GM21390 (cell line): Measurements from ENCODE around the gene ITSN1.

Experiments
- ATAC-seq: cut with Tn5 transposase; IDR thresholded peaks from one replicate; pipeline ENCODE4 v1.9.1; 2021; ENCODE audit not compliant: unreplicated experiment

Gene ITSN1

GRCh38 chr21:33945652-33946270, 303.5 kb downstream of the ITSN1 start:
- no peak for ATAC-seq

GRCh38 chr21:33947451-33948095, 305.3 kb downstream of the ITSN1 start:
- peak; percentile 58 for ATAC-seq

GRCh38 chr21:33948096-33948950, 306.0 kb downstream of the ITSN1 start:
- ATAC-seq: peak; percentile 47

- ATAC-seq: no peak
Observed at GRCh38 chr21:33948951-33949444, 306.7 kb downstream of the ITSN1 start.
